Liver (tissue), 9 donors: ENCODE data around the gene PTPRH. TPM values are rescaled to one million over a fixed set of nuclear protein-coding genes. Genes with fewer than 3 reads are reported as not detected.

Source experiments
- DNase-seq: peaks from one replicate; pipeline ENCODE4 v3.0.0-alpha.2; 2017; ENCODE audit warnings: low spot score
- H3K27ac ChIP-seq, 2 donors: one replicate each; pipeline ENCODE4 v1.7.0; 2013; ENCODE audit warnings: inconsistent platforms in 2 of 2, low read length in 2 of 2, control low read depth in 1 of 2, low read depth in 1 of 2, mild to moderate bottlenecking in 1 of 2
- H3K27me3 ChIP-seq, 4 donors: one replicate each; pipeline versions ENCODE4 v1.6.1 to v1.7.0; 2013; ENCODE audit warnings: low read length in 3 of 4, inconsistent platforms in 1 of 4, mild to moderate bottlenecking in 1 of 4, moderate library complexity in 1 of 4; ENCODE audit not compliant: control insufficient read depth in 4 of 4, insufficient read depth in 4 of 4
- H3K36me3 ChIP-seq, 4 donors: one replicate each; pipeline versions ENCODE4 v1.6.1 to v1.7.0; 2013; ENCODE audit warnings: low read length in 3 of 4, mild to moderate bottlenecking in 3 of 4, low read depth in 1 of 4, moderate library complexity in 1 of 4; ENCODE audit not compliant: control insufficient read depth in 4 of 4, insufficient read depth in 3 of 4
- H3K4me1 ChIP-seq, 4 donors: one replicate each; pipeline versions ENCODE4 v1.6.1 to v1.7.0; 2013; ENCODE audit warnings: low read length in 3 of 4, mild to moderate bottlenecking in 3 of 4, moderate library complexity in 1 of 4; ENCODE audit not compliant: control insufficient read depth in 4 of 4, insufficient read depth in 4 of 4
- H3K4me3 ChIP-seq, 3 donors: one replicate each; pipeline versions ENCODE4 v1.6.1 to v1.7.0; 2013; ENCODE audit warnings: low read length in 3 of 3, control low read depth in 1 of 3, low read depth in 1 of 3, mild to moderate bottlenecking in 1 of 3
- H3K9ac ChIP-seq, 2 donors: one replicate each; pipeline ENCODE4 v1.7.0; 2013; ENCODE audit warnings: low read length in 2 of 2, mild to moderate bottlenecking in 2 of 2, moderate library complexity in 2 of 2, control low read depth in 1 of 2, low read depth in 1 of 2
- H3K9me3 ChIP-seq, 4 donors: one replicate each; pipeline versions ENCODE4 v1.6.1 to v1.7.0; 2013; ENCODE audit warnings: low read length in 3 of 4; ENCODE audit not compliant: control insufficient read depth in 4 of 4
- ATF3 ChIP-seq: IDR thresholded peaks from 2 replicates; pipeline ENCODE4 v1.6.1; 2016; ENCODE audit warnings: antibody characterized with exemption
- CTCF ChIP-seq: fragments of 150-350 bp; IDR thresholded peaks from 2 replicates; pipeline ENCODE4 v1.5.1; 2017; ENCODE audit warnings: improper control_type of control experiment, low read depth, low read length; ENCODE audit not compliant: missing input control
- EGR1 ChIP-seq, 2 donors: IDR thresholded peaks; 2 replicates each; pipeline ENCODE4 v1.6.1; 2016 to 2018; ENCODE audit warnings: antibody characterized with exemption in 2 of 2, low read depth in 2 of 2
- FOXA1 ChIP-seq: IDR thresholded peaks from 2 replicates; pipeline ENCODE4 v1.6.1; 2016; ENCODE audit warnings: antibody characterized with exemption
- FOXA2 ChIP-seq: IDR thresholded peaks from 2 replicates; pipeline ENCODE4 v1.6.1; 2016; ENCODE audit warnings: antibody characterized with exemption
- GABPA ChIP-seq, 2 donors: IDR thresholded peaks in 1 of 2; conservative IDR thresholded peaks in 1 of 2; 2 replicates each; pipeline ENCODE4 v1.6.1; 2016; ENCODE audit warnings: antibody characterized with exemption in 2 of 2, mild to moderate bottlenecking in 1 of 2, moderate library complexity in 1 of 2
- HNF4A ChIP-seq, 2 donors: conservative IDR thresholded peaks; 2 replicates each; pipeline ENCODE4 v1.6.1; 2016; ENCODE audit warnings: antibody characterized with exemption in 2 of 2, mild to moderate bottlenecking in 2 of 2
- HNF4G ChIP-seq: IDR thresholded peaks from 2 replicates; pipeline ENCODE4 v1.6.1; 2016; ENCODE audit warnings: antibody characterized with exemption
- JUND ChIP-seq, 2 donors: IDR thresholded peaks; 2 replicates each; pipeline ENCODE4 v1.6.1; 2016; ENCODE audit warnings: antibody characterized with exemption in 2 of 2
- MAX ChIP-seq: IDR thresholded peaks from 2 replicates; pipeline ENCODE4 v1.6.1; 2016; ENCODE audit warnings: antibody characterized with exemption
- NR2F2 ChIP-seq: IDR thresholded peaks from 2 replicates; pipeline ENCODE4 v1.6.1; 2016; ENCODE audit warnings: antibody characterized with exemption
- RAD21 ChIP-seq, 2 donors: IDR thresholded peaks; 2 replicates each; pipeline ENCODE4 v1.6.1; 2016; ENCODE audit warnings: antibody characterized with exemption in 2 of 2, mild to moderate bottlenecking in 2 of 2
- REST ChIP-seq: IDR thresholded peaks from 2 replicates; pipeline ENCODE4 v1.6.1; 2016; ENCODE audit warnings: antibody characterized with exemption, mild to moderate bottlenecking
- RXRA ChIP-seq, 2 donors: IDR thresholded peaks; 2 replicates each; pipeline ENCODE4 v1.6.1; 2017 to 2018; ENCODE audit warnings: antibody characterized with exemption in 2 of 2, mild to moderate bottlenecking in 1 of 2
- SP1 ChIP-seq: IDR thresholded peaks from 2 replicates; pipeline ENCODE4 v1.6.1; 2018; ENCODE audit warnings: antibody characterized with exemption, mild to moderate bottlenecking
- TAF1 ChIP-seq: conservative IDR thresholded peaks from 2 replicates; pipeline ENCODE4 v1.6.1; 2016; ENCODE audit warnings: antibody characterized with exemption, mild to moderate bottlenecking
- YY1 ChIP-seq: IDR thresholded peaks from 2 replicates; pipeline ENCODE4 v1.6.1; 2016; ENCODE audit warnings: antibody characterized with exemption, mild to moderate bottlenecking
- ZBTB33 ChIP-seq: IDR thresholded peaks from 2 replicates; pipeline ENCODE4 v1.6.1; 2016; ENCODE audit warnings: antibody characterized with exemption
- WGBS: extraction: QIAGEN DNeasy Blood & Tissue Kit; methylation state at CpG from one replicate; pipeline ENCODE4 v1.1.7; 2013; 5-methylcytosine and 5-hydroxymethylcytosine counted together
- polyA plus RNA-seq, 2 donors: library from polyadenylated mRNA; stranded (reverse) in 1 of 2; unstranded in 1 of 2; fragments of 200-250 nt in 1 of 2; fragments of >200 nt in 1 of 2; fragmentation: Nextera tagmentation in 1 of 2; extraction: Ambion mirVana in 1 of 2; gene quantifications; one replicate each; pipeline versions ENCODE4 v1.2.1 to v1.2.3, GENCODE V29; 2013 to 2015
- total RNA-seq, 2 donors: library from RNA; depleted of rRNA; stranded (reverse); fragments of >200 nt; gene quantifications; one replicate each; pipeline ENCODE4 v1.2.3, GENCODE V29; 2014
- donor health status: healthy.
- donor health status: healthy.
- donor health status: healthy.
- donor health status: healthy.
- donor health status: healthy.

Gene PTPRH
- total and polyA plus RNA-seq, 4 donors: 3.1 to 20.4 (median 11.4) TPM

- 83% methylated on average over 18 of the region's 18 CpGs for WGBS
- H3K27ac ChIP-seq: peak overlapping the region; percentile 20 to 81
Measured at GRCh38 chr19:55229145-55229788, 20.0 kb upstream of the PTPRH start.

GRCh38 chr19:55228403-55229031 lies 19.2 kb upstream of the PTPRH start, which contains the start of gene TMEM86B:
TMEM86B (minus strand) TSS chr19:55228763; CDS start chr19:55228741, 22 bp downstream.
- peak; percentile 89 for DNase-seq
- peaks cover 8 to 28% (median 12%) of the 10 kb centered on the region in 4 donors for H3K36me3 ChIP-seq

More at GRCh38 chr19:55229145-55229788, 20.0 kb upstream of the PTPRH start:
- Histone ChIP-seq H3K9ac (no peak overlapping the region), H3K27me3 (no peaks in the 10 kb centered on the region), H3K4me3 (no peak overlapping the region), H3K36me3 (peaks cover 8 to 32% (median 12%) of the 10 kb centered on the region in 4 donors), H3K4me1 (peaks cover 5 to 29% (median 23%) of the 10 kb centered on the region in 4 donors), H3K9me3 (no peaks in the 10 kb centered on the region)
- TF ChIP-seq JUND (IDR thresholded peaks at IDR 0.05) (no peak), GABPA (IDR thresholded peaks at IDR 0.05 in 1 of 2, conservative IDR thresholded peaks at IDR 0.05 in 1 of 2) (no peak), EGR1 (IDR thresholded peaks at IDR 0.05; ENCODE audit: low read depth in 2 of 2) (no peak), TAF1 (no peak)
- no peak for DNase-seq

More at GRCh38 chr19:55228403-55229031, 19.2 kb upstream of the PTPRH start, which contains the start of gene TMEM86B:
- H3K9me3 ChIP-seq: no peaks in the 10 kb centered on the region
- H3K9ac ChIP-seq: peak within 1 kb of the TSS; percentile 9 to 62
- TF ChIP-seq HNF4A (conservative IDR thresholded peaks at IDR 0.05): peak; percentile 83 to 87
- no peak for TF ChIP-seq ATF3
- TF ChIP-seq CTCF: no peak
- peak; percentile 84 for TF ChIP-seq YY1
- peak; percentile 62 for TF ChIP-seq HNF4G
- no peak for TF ChIP-seq MAX
- peak; percentile 89 for TF ChIP-seq REST
- TF ChIP-seq RAD21 (IDR thresholded peaks at IDR 0.05): peak; percentile 44 to 52
- no peak for TF ChIP-seq NR2F2
- TF ChIP-seq FOXA1: no peak
- peak in 1 of 2 donors; percentile 24 for TF ChIP-seq JUND (IDR thresholded peaks at IDR 0.05)
- TF ChIP-seq RXRA (IDR thresholded peaks at IDR 0.05): peak; percentile 78 to 80
- no peak for TF ChIP-seq TAF1
- TF ChIP-seq GABPA (IDR thresholded peaks at IDR 0.05 in 1 of 2, conservative IDR thresholded peaks at IDR 0.05 in 1 of 2): peak in 1 of 2 donors; percentile 49
- TF ChIP-seq EGR1 (IDR thresholded peaks at IDR 0.05; ENCODE audit: low read depth in 2 of 2): peak in 1 of 2 donors; percentile 53
- peak; percentile 29 for TF ChIP-seq FOXA2
- no peak for TF ChIP-seq ZBTB33
- peak; percentile 81 for TF ChIP-seq SP1
- H3K4me3 ChIP-seq: peak within 1 kb of the TSS; percentile 26 to 42 (median 29)
- no peaks in the 10 kb centered on the region for H3K27me3 ChIP-seq
- 28% methylated on average over 12 of the region's 12 CpGs for WGBS
- H3K27ac ChIP-seq: peak within 1 kb of the TSS; percentile 52 to 81
- peaks cover 5 to 29% (median 23%) of the 10 kb centered on the region in 4 donors for H3K4me1 ChIP-seq
